Mammary epithelial cell (primary cell): ENCODE results near the gene CDR2.

ENCODE experiments used
- CTCF ChIP-seq, 2 donors: IDR thresholded peaks in 1 of 2; conservative IDR thresholded peaks in 1 of 2; 2 replicates each; pipeline ENCODE4 v1.5.1; 2011 to 2012; ENCODE audit warnings: inconsistent platforms in 2 of 2, low read length in 2 of 2, mild to moderate bottlenecking in 2 of 2, control low read depth in 1 of 2, low read depth in 1 of 2; ENCODE audit not compliant: insufficient read depth in 1 of 2; ENCODE audit errors: extremely low read depth in 1 of 2
- EZH2 ChIP-seq: IDR thresholded peaks from 2 replicates; pipeline ENCODE4 v1.6.1; 2012; ENCODE audit warnings: low read length, inconsistent platforms, borderline replicate concordance

DNA sequence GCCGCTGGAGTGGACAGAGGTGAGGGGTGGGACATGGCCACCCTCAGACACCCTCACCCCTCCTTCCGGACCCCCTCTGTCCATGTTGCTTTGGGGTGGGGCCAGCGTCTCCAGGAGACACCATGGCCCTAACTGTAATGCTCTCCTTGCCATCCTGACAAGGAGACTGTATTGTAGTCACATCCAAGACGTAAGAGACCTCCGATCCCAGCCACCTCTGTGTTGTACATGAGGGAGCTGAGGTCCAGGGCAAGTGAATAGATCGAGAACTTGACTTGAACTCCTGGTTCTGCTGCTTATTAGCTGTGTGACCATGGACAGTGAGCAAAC is 47.0 kb downstream of the CDR2 start:
- TF ChIP-seq CTCF (conservative IDR thresholded peaks at IDR 0.05 in 1 of 2, IDR thresholded peaks at IDR 0.05 in 1 of 2; ENCODE audit: extremely low read depth in 1 of 2, insufficient read depth in 1 of 2, low read depth in 1 of 2, low read length in 2 of 2) (no peak), EZH2 (no peak)
